ENCODE measurements around the gene ADM2.

The ADM2 gene

DNA sequence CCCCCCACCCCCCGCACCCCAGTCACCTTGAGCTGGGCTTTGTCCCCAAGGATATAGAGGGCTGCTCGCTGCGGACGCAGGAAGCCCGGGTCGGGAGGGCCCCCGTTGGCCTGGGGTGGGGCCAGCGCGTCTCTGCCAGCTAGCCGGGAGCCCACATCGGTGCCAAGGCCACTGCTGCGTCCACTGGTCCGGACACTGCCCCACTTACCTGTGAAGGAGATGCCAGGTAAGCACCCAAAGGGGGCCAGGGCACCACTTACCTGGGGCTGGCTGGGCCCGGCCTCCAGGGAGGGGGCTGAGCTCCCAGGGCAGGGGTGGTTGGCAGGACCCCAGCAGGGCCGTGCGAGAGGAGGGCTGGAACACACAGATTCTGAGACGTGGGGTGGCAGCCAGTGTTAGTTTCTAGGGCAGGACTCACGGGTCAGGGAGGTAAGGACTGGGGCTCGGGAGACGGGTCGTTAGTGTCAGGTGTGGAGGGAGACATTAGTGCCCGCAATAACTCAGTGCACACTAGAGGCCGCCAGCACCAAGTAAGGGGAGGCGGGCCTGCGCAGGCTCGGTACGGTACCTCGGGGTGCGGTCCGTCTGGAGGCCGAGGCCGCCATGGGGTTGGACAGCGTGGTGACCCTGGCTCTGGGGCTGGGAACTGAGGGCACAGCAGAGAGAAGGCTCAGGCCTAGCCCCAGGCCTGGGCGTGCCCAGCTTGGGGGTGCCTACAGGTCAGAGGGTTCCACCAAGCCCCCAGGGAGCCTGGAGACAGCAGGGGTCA, 24.7 kb upstream of the ADM2 start:
- DNase-seq (ENCODE audit: low read depth): no peak
- TF ChIP-seq, protein P1, sequence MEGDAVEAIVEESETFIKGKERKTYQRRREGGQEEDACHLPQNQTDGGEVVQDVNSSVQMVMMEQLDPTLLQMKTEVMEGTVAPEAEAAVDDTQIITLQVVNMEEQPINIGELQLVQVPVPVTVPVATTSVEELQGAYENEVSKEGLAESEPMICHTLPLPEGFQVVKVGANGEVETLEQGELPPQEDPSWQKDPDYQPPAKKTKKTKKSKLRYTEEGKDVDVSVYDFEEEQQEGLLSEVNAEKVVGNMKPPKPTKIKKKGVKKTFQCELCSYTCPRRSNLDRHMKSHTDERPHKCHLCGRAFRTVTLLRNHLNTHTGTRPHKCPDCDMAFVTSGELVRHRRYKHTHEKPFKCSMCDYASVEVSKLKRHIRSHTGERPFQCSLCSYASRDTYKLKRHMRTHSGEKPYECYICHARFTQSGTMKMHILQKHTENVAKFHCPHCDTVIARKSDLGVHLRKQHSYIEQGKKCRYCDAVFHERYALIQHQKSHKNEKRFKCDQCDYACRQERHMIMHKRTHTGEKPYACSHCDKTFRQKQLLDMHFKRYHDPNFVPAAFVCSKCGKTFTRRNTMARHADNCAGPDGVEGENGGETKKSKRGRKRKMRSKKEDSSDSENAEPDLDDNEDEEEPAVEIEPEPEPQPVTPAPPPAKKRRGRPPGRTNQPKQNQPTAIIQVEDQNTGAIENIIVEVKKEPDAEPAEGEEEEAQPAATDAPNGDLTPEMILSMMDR (IDR thresholded peaks at IDR 0.05; ENCODE audit: low read depth, low read length, missing control alignments): peak; percentile 40
- no peak overlapping the region for H3K4me3 ChIP-seq (ENCODE audit: low read depth, low read length)

DNA sequence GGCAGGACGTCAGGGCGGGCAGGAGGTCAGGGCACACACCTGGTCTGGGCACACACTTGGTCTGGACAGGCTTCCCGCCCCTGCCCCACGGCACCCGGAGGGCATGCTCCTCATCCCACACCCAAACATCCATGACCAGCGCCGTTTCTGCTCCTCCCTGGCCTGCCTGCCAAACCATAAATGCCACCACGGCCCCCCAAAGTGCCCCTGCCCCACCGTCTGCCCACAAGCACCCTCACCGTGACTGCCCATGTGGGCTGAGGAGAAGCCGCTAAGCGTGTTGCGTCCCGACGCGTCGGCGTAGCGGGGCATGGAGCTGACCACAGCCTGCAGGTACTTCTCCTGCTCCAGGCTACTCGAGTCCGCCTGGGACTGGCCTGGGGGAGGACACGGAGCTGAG, 22.3 kb upstream of the ADM2 start:
- H3K4me3 ChIP-seq (ENCODE audit: low read depth, low read length): no peak overlapping the region
- TF ChIP-seq, protein P1 (IDR thresholded peaks at IDR 0.05; ENCODE audit: low read depth, low read length, missing control alignments): no peak
- DNase-seq (ENCODE audit: low read depth): no peak

- no peak overlapping the region for H3K4me3 ChIP-seq (ENCODE audit: low read depth, low read length)
- TF ChIP-seq, protein P1 (IDR thresholded peaks at IDR 0.05; ENCODE audit: low read depth, low read length, missing control alignments): no peak
- no peak for DNase-seq (ENCODE audit: low read depth)
Measured at GRCh38 chr22:50459496-50460140, 21.7 kb upstream of the ADM2 start.

GRCh38 chr22:50460938-50461337, 20.4 kb upstream of the ADM2 start:
- no peak for DNase-seq (ENCODE audit: low read depth)
- no peak overlapping the region for H3K4me3 ChIP-seq (ENCODE audit: low read depth, low read length)
- TF ChIP-seq, protein P1 (IDR thresholded peaks at IDR 0.05; ENCODE audit: low read depth, low read length, missing control alignments): no peak

DNA sequence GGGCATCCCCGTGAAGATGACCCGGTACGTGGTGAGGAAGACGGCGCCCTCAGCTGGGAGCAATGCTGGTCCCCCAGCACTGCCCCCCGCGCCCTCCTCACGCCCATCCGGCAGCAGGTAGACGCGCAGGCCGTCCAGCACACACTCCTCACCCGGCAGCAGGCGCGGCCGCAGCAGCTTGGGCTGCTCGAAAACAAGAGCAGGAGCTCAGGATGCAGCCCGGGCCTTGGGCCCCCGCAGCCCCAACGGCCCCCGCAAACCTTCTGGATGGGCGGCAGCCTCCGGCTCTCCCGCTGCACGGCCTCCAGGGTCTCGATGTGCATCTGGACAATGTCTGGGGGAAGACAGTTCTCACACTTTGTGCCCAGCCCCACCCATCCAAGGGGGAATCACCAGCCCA, 19.8 kb upstream of the ADM2 start:
- H3K4me3 ChIP-seq (ENCODE audit: low read depth, low read length): no peak overlapping the region
- no peak for DNase-seq (ENCODE audit: low read depth)
- TF ChIP-seq, protein P1 (IDR thresholded peaks at IDR 0.05; ENCODE audit: low read depth, low read length, missing control alignments): no peak

DNA sequence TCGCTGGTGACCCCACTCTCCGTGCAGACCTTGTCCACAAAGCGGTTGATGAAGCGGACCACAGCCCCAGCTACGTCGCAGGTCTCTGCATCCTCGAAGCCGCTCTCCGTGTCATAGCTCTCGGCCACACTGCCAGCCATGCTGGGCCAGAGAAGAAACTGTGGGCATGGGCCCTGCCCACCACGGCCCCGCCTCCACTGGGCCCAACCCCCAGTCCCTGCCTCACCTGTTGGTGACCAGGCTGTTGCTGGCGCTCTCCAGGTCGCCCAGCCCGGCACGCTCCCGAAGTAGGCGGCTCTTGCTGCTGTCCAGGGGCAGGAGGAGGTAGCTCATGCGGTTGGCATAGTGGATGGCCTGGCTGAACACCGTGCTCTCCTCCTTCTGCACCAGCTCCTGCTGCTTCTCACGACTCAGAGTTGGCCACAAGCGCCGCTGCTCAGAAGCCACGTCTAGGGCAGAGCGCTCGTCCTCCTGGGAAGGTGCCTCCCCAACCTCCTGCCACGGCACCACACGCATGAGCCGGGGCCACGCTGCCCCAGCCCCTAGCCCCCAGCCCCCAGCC, 19.3 kb upstream of the ADM2 start:
- DNase-seq (ENCODE audit: low read depth): no peak
- TF ChIP-seq, protein P1 (IDR thresholded peaks at IDR 0.05; ENCODE audit: low read depth, low read length, missing control alignments): no peak
- H3K4me3 ChIP-seq (ENCODE audit: low read depth, low read length): no peak overlapping the region

All from GM12864 (cell line).